ENCODE measurements around the gene FAM13A.

Gene FAM13A

DNA sequence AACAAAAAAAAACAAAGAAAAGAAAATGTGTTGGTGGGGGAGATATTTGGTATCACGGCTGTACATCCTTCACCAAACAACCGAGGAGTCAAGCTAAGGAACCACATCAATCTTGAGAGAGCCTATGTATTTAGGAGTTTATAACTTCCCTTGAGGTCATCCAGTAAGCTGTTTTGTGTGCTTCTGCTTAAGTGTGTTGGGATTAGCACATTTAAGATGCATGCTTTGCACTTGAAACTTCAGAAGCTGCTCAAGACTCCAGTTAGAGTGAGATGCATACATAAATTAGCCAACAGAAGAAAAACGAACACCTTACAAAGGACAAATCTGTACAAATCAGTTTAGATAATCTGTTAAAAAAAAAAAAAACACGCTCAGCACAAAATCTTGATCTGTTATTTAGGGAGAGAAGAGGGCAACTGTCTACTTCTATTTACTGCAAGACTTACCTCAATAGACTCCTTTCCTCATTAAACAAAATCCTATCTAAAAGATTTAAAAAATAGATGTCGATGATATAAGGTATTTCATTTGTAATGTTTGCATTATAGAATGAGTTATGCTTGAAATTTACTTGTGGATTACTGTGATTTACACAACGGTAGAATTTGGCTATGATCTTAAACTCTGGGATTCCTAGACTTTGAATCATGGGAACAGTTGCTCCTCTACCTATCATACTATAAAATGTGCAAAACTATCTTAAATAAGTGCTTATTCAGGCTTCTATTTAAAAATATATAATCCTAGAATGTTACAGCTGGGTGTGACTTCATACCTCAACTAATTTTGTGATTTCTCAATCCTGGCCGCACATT is 305.5 kb downstream of the FAM13A start:
- DNase-seq, result no peak
- no peaks in the 10 kb centered on the region for H3K4me1 Mint-ChIP-seq
- no peak overlapping the region for H3K4me3 Mint-ChIP-seq
- H3K9me3 Mint-ChIP-seq, result no peaks in the 10 kb centered on the region
- CTCF ChIA-PET, result no interaction called here
- no peak overlapping the region for H3K27ac Mint-ChIP-seq
- no peaks in the 10 kb centered on the region for H3K27me3 Mint-ChIP-seq
- H3K36me3 Mint-ChIP-seq, result peaks cover 64% of the 10 kb centered on the region

DNA sequence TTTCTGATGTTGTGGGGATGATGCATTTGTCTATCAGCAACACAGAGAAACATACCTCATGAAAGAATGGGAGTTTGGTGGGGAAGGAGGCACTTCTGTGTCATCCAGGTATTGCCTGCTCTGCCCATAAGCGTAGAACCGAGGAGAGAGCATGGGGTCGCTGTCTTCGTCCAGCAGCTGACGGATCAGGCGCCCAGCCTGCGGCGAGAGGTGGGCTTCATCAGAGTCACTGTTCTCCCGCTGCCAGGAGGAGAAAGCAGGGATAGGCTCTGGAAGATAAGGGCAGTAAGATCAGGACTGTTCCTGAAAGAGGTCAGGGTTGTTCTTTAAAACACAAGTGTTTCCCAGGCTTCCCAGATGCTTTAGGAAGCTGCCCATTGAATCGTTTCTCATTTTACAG is 306.6 kb downstream of the FAM13A start:
- Mint-ChIP-seq H3K4me3 (no peak overlapping the region), H3K4me1 (no peaks in the 10 kb centered on the region), H3K36me3 (peaks cover 67% of the 10 kb centered on the region), H3K27me3 (no peaks in the 10 kb centered on the region), H3K9me3 (no peaks in the 10 kb centered on the region), H3K27ac (no peak overlapping the region)
- CTCF ChIA-PET, result interaction anchor here (0.7 kb wide), 1 partner anchor 211 kb away, joined by 4 read pairs; no protein-coding TSS in a partner anchor
- no peak for DNase-seq

- Mint-ChIP-seq H3K27ac (no peak overlapping the region), H3K4me3 (no peak overlapping the region), H3K27me3 (no peaks in the 10 kb centered on the region), H3K9me3 (no peaks in the 10 kb centered on the region), H3K36me3 (peaks cover 73% of the 10 kb centered on the region), H3K4me1 (no peaks in the 10 kb centered on the region)
- CTCF ChIA-PET, result interaction anchor here (1.5 kb wide), 1 partner anchor 17 kb away, joined by 5 read pairs; no protein-coding TSS in a partner anchor
- DNase-seq, result no peak
These were observed 309.6 kb downstream of the FAM13A start for GRCh38 chr4:88747351-88747750.

- peaks cover 78% of the 10 kb centered on the region for H3K36me3 Mint-ChIP-seq
- no peaks in the 10 kb centered on the region for H3K4me1 Mint-ChIP-seq
- no peaks in the 10 kb centered on the region for H3K9me3 Mint-ChIP-seq
- no peak for DNase-seq
- H3K4me3 Mint-ChIP-seq, result no peak overlapping the region
- no peak overlapping the region for H3K27ac Mint-ChIP-seq
- CTCF ChIA-PET, result no interaction called here
- H3K27me3 Mint-ChIP-seq, result no peaks in the 10 kb centered on the region
These were observed 310.8 kb downstream of the FAM13A start for GRCh38 chr4:88746206-88746605.

- DNase-seq, result no peak
- H3K4me3 Mint-ChIP-seq, result no peak overlapping the region
- H3K9me3 Mint-ChIP-seq, result no peaks in the 10 kb centered on the region
- no peak overlapping the region for H3K27ac Mint-ChIP-seq
- no peaks in the 10 kb centered on the region for H3K27me3 Mint-ChIP-seq
- peaks cover 77% of the 10 kb centered on the region for H3K36me3 Mint-ChIP-seq
- H3K4me1 Mint-ChIP-seq, result no peaks in the 10 kb centered on the region
- CTCF ChIA-PET, result interaction anchor here (0.6 kb wide), 1 partner anchor 498 kb away, joined by 5 read pairs; no protein-coding TSS in a partner anchor
These were observed 311.3 kb downstream of the FAM13A start for GRCh38 chr4:88745581-88746163.

DNA sequence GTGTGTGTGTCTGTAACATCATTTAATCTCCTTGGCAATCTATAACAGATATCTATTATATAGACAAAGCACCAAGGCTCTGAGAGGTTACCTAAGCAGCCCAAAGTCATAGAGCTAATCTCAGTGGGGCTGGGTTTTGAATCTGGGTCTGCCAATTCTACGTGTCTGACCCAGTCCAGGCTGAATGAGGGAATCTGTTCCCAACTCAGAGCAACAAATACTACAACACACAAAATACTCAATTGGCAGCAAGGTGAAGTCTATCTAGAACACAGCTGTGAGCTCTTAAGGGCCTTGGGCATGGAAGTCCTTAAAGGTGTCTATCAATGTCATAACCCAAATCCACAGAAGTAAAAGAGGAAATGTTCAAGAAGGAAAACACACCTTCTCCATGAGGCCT is 311.8 kb downstream of the FAM13A start:
- no peak overlapping the region for H3K27ac Mint-ChIP-seq
- H3K36me3 Mint-ChIP-seq, result peaks cover 74% of the 10 kb centered on the region
- DNase-seq, result no peak
- no peaks in the 10 kb centered on the region for H3K27me3 Mint-ChIP-seq
- no peak overlapping the region for H3K4me3 Mint-ChIP-seq
- no peaks in the 10 kb centered on the region for H3K4me1 Mint-ChIP-seq
- H3K9me3 Mint-ChIP-seq, result no peaks in the 10 kb centered on the region
- CTCF ChIA-PET, result interaction anchor here (0.6 kb wide), 1 partner anchor 498 kb away, joined by 5 read pairs; no protein-coding TSS in a partner anchor

DNA sequence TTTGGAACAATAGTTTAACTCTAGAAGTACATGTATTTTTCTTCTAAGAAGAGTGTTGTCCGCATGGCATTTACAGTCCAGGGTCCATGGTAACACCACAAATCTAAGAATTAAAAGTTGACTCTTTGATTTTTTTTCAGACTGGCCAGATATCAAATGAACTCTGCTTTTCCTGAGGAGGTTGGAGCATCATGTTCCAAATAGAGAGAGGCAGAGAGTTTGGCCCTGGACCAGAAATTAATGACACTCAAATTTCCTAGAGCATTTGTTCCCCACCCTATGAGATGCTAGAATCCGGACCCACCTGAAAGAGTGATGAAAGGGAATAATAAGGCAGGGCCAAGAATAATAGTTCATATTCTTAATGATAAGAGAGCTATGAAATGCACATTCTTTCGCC is 312.4 kb downstream of the FAM13A start:
- peaks cover 74% of the 10 kb centered on the region for H3K36me3 Mint-ChIP-seq
- CTCF ChIA-PET, result no interaction called here
- no peak overlapping the region for H3K27ac Mint-ChIP-seq
- no peak for DNase-seq
- H3K4me1 Mint-ChIP-seq, result no peaks in the 10 kb centered on the region
- H3K9me3 Mint-ChIP-seq, result no peaks in the 10 kb centered on the region
- no peak overlapping the region for H3K4me3 Mint-ChIP-seq
- no peaks in the 10 kb centered on the region for H3K27me3 Mint-ChIP-seq

- Mint-ChIP-seq H3K27ac (no peak overlapping the region), H3K4me3 (no peak overlapping the region), H3K36me3 (peaks cover 71% of the 10 kb centered on the region), H3K27me3 (no peaks in the 10 kb centered on the region), H3K4me1 (peaks cover 2% of the 10 kb centered on the region), H3K9me3 (no peaks in the 10 kb centered on the region)
- no peak for DNase-seq
- CTCF ChIA-PET, result no interaction called here
These were observed 313.3 kb downstream of the FAM13A start for GRCh38 chr4:88743696-88744095.

DNA sequence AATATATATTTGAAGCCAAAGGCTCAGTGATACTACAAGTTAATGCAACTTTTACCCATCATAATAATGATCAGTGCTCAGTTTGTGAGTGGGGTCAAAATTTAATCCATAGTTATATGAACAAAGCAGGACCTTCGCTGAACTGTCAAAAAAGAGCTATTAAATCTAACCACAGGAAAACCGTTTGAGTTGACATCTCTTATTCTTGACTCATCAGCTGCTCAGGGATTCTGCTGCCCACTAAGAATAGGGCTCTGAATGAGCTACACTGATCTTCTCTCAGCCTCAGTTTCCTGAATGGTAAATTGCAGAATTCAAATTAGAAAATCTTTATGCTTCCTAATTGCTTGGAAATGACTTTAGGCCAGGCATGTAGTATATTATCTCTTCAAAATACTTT is 314.4 kb downstream of the FAM13A start:
- no peak for DNase-seq
- Mint-ChIP-seq H3K27ac (no peak overlapping the region), H3K27me3 (no peaks in the 10 kb centered on the region)

GRCh38 chr4:88738180-88738579 is 318.8 kb downstream of the FAM13A start:
- H3K27me3 Mint-ChIP-seq, result no peaks in the 10 kb centered on the region
- H3K27ac Mint-ChIP-seq, result peak overlapping the region; percentile 38
- H3K36me3 Mint-ChIP-seq, result peaks cover 68% of the 10 kb centered on the region
- H3K4me1 Mint-ChIP-seq, result peaks cover 17% of the 10 kb centered on the region
- no peak overlapping the region for H3K4me3 Mint-ChIP-seq
- CTCF ChIA-PET, result no interaction called here
- DNase-seq, result no peak
- H3K9me3 Mint-ChIP-seq, result no peaks in the 10 kb centered on the region

More for the DNA sequence above, 314.4 kb downstream of the FAM13A start:
- Mint-ChIP-seq H3K9me3 (no peaks in the 10 kb centered on the region), H3K36me3 (peaks cover 74% of the 10 kb centered on the region), H3K4me3 (no peak overlapping the region), H3K4me1 (peaks cover 11% of the 10 kb centered on the region)
- CTCF ChIA-PET, result no interaction called here

GRCh38 chr4:88737307-88737941 is 319.6 kb downstream of the FAM13A start:
- Mint-ChIP-seq H3K36me3 (peaks cover 70% of the 10 kb centered on the region), H3K27me3 (no peaks in the 10 kb centered on the region), H3K27ac (peak overlapping the region; percentile 49), H3K4me1 (peaks cover 17% of the 10 kb centered on the region), H3K9me3 (no peaks in the 10 kb centered on the region), H3K4me3 (no peak overlapping the region)
- peak; percentile 47 for DNase-seq
- CTCF ChIA-PET, result no interaction called here

- CTCF ChIA-PET, result no interaction called here
These were observed 320.7 kb downstream of the FAM13A start for GRCh38 chr4:88736264-88736663.

DNA sequence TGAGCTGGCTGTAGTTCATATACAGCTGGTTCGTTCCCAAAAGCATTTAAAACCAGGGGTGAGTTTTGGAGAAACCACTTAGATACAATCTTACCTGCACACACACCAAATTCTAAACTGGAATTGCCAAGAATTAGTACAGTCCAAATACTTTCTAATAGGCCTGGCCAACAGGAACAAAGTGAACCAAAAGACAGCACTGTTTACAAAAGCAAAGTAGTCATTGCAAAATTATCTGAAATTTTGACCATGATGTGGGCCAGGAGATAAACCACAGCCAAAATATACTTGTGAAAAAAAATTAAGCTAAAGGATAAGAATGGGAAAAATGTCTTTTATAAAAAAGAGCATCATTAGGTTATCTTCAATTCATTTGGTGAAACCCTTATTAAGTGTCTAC is 321.4 kb downstream of the FAM13A start:
- DNase-seq, result no peak
- no peak overlapping the region for H3K27ac Mint-ChIP-seq
- H3K36me3 Mint-ChIP-seq, result peaks cover 69% of the 10 kb centered on the region
- H3K4me3 Mint-ChIP-seq, result no peak overlapping the region
- H3K27me3 Mint-ChIP-seq, result no peaks in the 10 kb centered on the region
- CTCF ChIA-PET, result no interaction called here
- peaks cover 17% of the 10 kb centered on the region for H3K4me1 Mint-ChIP-seq
- H3K9me3 Mint-ChIP-seq, result no peaks in the 10 kb centered on the region

More at GRCh38 chr4:88736264-88736663, 320.7 kb downstream of the FAM13A start:
- no peaks in the 10 kb centered on the region for H3K9me3 Mint-ChIP-seq
- H3K4me3 Mint-ChIP-seq, result no peak overlapping the region
- peaks cover 17% of the 10 kb centered on the region for H3K4me1 Mint-ChIP-seq
- no peak overlapping the region for H3K27ac Mint-ChIP-seq
- no peaks in the 10 kb centered on the region for H3K27me3 Mint-ChIP-seq
- H3K36me3 Mint-ChIP-seq, result peaks cover 66% of the 10 kb centered on the region
- no peak for DNase-seq

GRCh38 chr4:88734403-88734949 is 322.5 kb downstream of the FAM13A start:
- H3K4me1 Mint-ChIP-seq, result peaks cover 17% of the 10 kb centered on the region
- DNase-seq, result no peak
- CTCF ChIA-PET, result no interaction called here
- H3K27ac Mint-ChIP-seq, result no peak overlapping the region
- no peaks in the 10 kb centered on the region for H3K27me3 Mint-ChIP-seq
- H3K4me3 Mint-ChIP-seq, result no peak overlapping the region
- H3K9me3 Mint-ChIP-seq, result no peaks in the 10 kb centered on the region
- peaks cover 65% of the 10 kb centered on the region for H3K36me3 Mint-ChIP-seq
